ENCODE results near the gene GTF2IRD1. TPM values are rescaled to one million over a fixed set of nuclear protein-coding genes. Genes with fewer than 3 reads are reported as not detected.

The GTF2IRD1 gene
- total RNA-seq, 4 donors from 2014 or later = 42.9 to 109 (median 77.0) TPM

GRCh38 chr7:74479961-74480829 lies 26.5 kb downstream of the GTF2IRD1 start:
- H3K4me3 ChIP-seq = peak overlapping the region; percentile 41 to 54 (median 49)
- intact Hi-C loops (cut with DNase I; ENCODE audit: low total_unique reads) = loop anchor here (1.0 to 10.0 kb wide), 3 partner anchors 49 to 1485 kb away; partner anchors contain the start of gene GTF2I
- peak in 1 of 2 donors; percentile 92 for TF ChIP-seq POLR2A (IDR thresholded peaks at IDR 0.05)
- no peak for TF ChIP-seq CTCF (IDR thresholded peaks at IDR 0.05 in 4 of 5, conservative IDR thresholded peaks at IDR 0.05 in 1 of 5)
- peak; percentile 28 to 29 for ATAC-seq
- no peaks in the 10 kb centered on the region for H3K36me3 ChIP-seq
- peak; percentile 93 to 96 for DNase-seq
- peak overlapping the region; percentile 93 to 100 (median 100) for H3K27ac ChIP-seq
- H3K9me3 ChIP-seq = no peaks in the 10 kb centered on the region
- no peaks in the 10 kb centered on the region for H3K27me3 ChIP-seq
- in situ Hi-C loops (cut with MboI; ENCODE audit: low sequenced_read_pairs in 4 of 4) = loop anchor here in 1 of 4 donors (5.0 kb wide), 1 partner anchor 33 kb away; no protein-coding TSS in a partner anchor
- H3K4me1 ChIP-seq = peaks cover 80 to 83% of the 10 kb centered on the region in 2 donors

GRCh38 chr7:74480861-74481417 lies 27.2 kb downstream of the GTF2IRD1 start:
- TF ChIP-seq POLR2A (IDR thresholded peaks at IDR 0.05) (no peak), CTCF (IDR thresholded peaks at IDR 0.05 in 4 of 5, conservative IDR thresholded peaks at IDR 0.05 in 1 of 5) (no peak)
- in situ Hi-C loops (cut with MboI; ENCODE audit: low sequenced_read_pairs in 4 of 4) = loop anchor here in 1 of 4 donors (5.0 kb wide), 1 partner anchor 34 kb away; no protein-coding TSS in a partner anchor
- no peaks in the 10 kb centered on the region for H3K9me3 ChIP-seq
- ATAC-seq (peak in 1 of 2 donors; percentile 2), DNase-seq (peak in 1 of 2 donors; percentile 65)
- intact Hi-C loops (cut with DNase I; ENCODE audit: low total_unique reads) = loop anchor here (1.0 to 10.0 kb wide), 3 partner anchors 50 to 1484 kb away; partner anchors contain the start of gene GTF2I
- peak overlapping the region; percentile 41 to 54 (median 49) for H3K4me3 ChIP-seq
- no peaks in the 10 kb centered on the region for H3K27me3 ChIP-seq
- peak overlapping the region; percentile 93 to 100 (median 100) for H3K27ac ChIP-seq
- H3K36me3 ChIP-seq = no peaks in the 10 kb centered on the region
- H3K4me1 ChIP-seq = peaks cover 85% of the 10 kb centered on the region in 2 donors

- TF ChIP-seq CTCF (IDR thresholded peaks at IDR 0.05 in 4 of 5, conservative IDR thresholded peaks at IDR 0.05 in 1 of 5) = peak in 1 of 5 experiments; percentile 26
- peak in 1 of 2 donors; percentile 54 for TF ChIP-seq POLR2A (IDR thresholded peaks at IDR 0.05)
- no peaks in the 10 kb centered on the region for H3K9me3 ChIP-seq
- H3K4me3 ChIP-seq = peak overlapping the region; percentile 41 to 54 (median 49)
- intact Hi-C loops (cut with DNase I; ENCODE audit: low total_unique reads) = loop anchor here (5.0 to 10.0 kb wide), 2 partner anchors 176 to 1483 kb away; partner anchors contain the start of gene GTF2I
- H3K27me3 ChIP-seq = no peaks in the 10 kb centered on the region
- H3K27ac ChIP-seq = peak overlapping the region; percentile 93 to 100 (median 100)
- DNase-seq = peak; percentile 63 to 86
- no peaks in the 10 kb centered on the region for H3K36me3 ChIP-seq
- H3K4me1 ChIP-seq = peaks cover 80 to 87% of the 10 kb centered on the region in 2 donors
- ATAC-seq = peak; percentile 17 to 29
- in situ Hi-C loops (cut with MboI; ENCODE audit: low sequenced_read_pairs in 4 of 4) = loop anchor here in 1 of 4 donors (5.0 kb wide), 1 partner anchor 34 kb away; no protein-coding TSS in a partner anchor
These were observed 27.9 kb downstream of the GTF2IRD1 start for GRCh38 chr7:74481458-74482196.

GRCh38 chr7:74482197-74482467 lies 28.4 kb downstream of the GTF2IRD1 start:
- intact Hi-C loops (cut with DNase I; ENCODE audit: low total_unique reads) = loop anchor here (5.0 to 10.0 kb wide), 2 partner anchors 175 to 1483 kb away; partner anchors contain the start of gene GTF2I
- Histone ChIP-seq H3K9me3 (no peaks in the 10 kb centered on the region), H3K4me1 (peaks cover 75 to 87% of the 10 kb centered on the region in 2 donors), H3K27ac (peak overlapping the region; percentile 93 to 100 (median 100)), H3K27me3 (no peaks in the 10 kb centered on the region), H3K4me3 (no peak overlapping the region), H3K36me3 (no peaks in the 10 kb centered on the region)
- in situ Hi-C loops (cut with MboI; ENCODE audit: low sequenced_read_pairs in 4 of 4) = loop anchor here in 1 of 4 donors (5.0 kb wide), 1 partner anchor 35 kb away; no protein-coding TSS in a partner anchor
- no peak for TF ChIP-seq POLR2A (IDR thresholded peaks at IDR 0.05)
- no peak for TF ChIP-seq CTCF (IDR thresholded peaks at IDR 0.05 in 4 of 5, conservative IDR thresholded peaks at IDR 0.05 in 1 of 5)
- ATAC-seq (no peak), DNase-seq (no peak)

Measured in gastrocnemius medialis (tissue), 4 donors.